IMR-90 (cell line): ENCODE data around the gene PEAK3.

ENCODE experiments used
- CTCF ChIP-seq: conservative IDR thresholded peaks from 2 replicates; pipeline ENCODE4 v1.5.1; 2012; ENCODE audit warnings: mild to moderate bottlenecking, low read depth, low read length, improper control_type of control experiment
- ELK1 ChIP-seq: fragments of 150-350 bp; IDR thresholded peaks from 2 replicates; pipeline ENCODE4 v1.6.1; 2016; ENCODE audit warnings: low read depth, mild to moderate bottlenecking, low read length, moderate library complexity, borderline replicate concordance
- FOS ChIP-seq: fragments of 150-350 bp; IDR thresholded peaks from 2 replicates; pipeline ENCODE4 v1.6.1; 2016; ENCODE audit warnings: low read depth, low read length
- RAD21 ChIP-seq: IDR thresholded peaks from 2 replicates; pipeline ENCODE4 v1.6.1; 2012; ENCODE audit warnings: low read length, improper control_type of control experiment
- RCOR1 ChIP-seq: IDR thresholded peaks from 2 replicates; pipeline ENCODE4 v1.6.1; 2012; ENCODE audit warnings: mild to moderate bottlenecking, low read length, improper control_type of control experiment; ENCODE audit not compliant: insufficient replicate concordance
- USF2 ChIP-seq: fragments of 150-350 bp; IDR thresholded peaks from 2 replicates; pipeline ENCODE4 v1.6.1; 2017; ENCODE audit warnings: mild to moderate bottlenecking, antibody characterized with exemption, low read length, low read depth

GRCh38 chr19:2291185-2291751, 9.3 kb upstream of the PEAK3 start:
- TF ChIP-seq USF2: no peak
- TF ChIP-seq CTCF: no peak
- no peak for TF ChIP-seq ELK1
- TF ChIP-seq RAD21: no peak
- no peak for TF ChIP-seq FOS
- TF ChIP-seq RCOR1: no peak
